ENCODE measurements around the gene TCAP.

Gene TCAP

DNA sequence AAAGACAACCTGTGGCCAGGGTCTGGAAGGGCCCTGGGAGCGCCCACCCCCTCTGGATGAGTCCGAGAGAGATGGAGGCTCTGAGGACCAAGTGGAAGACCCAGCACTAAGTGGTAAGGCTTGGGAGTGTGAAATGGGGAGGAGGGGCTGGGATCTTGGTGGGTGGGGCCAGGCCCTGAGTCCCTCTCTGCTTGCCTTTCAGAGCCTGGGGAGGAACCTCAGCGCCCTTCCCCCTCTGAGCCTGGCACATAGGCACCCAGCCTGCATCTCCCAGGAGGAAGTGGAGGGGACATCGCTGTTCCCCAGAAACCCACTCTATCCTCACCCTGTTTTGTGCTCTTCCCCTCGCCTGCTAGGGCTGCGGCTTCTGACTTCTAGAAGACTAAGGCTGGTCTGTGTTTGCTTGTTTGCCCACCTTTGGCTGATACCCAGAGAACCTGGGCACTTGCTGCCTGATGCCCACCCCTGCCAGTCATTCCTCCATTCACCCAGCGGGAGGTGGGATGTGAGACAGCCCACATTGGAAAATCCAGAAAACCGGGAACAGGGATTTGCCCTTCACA lies 29.5 kb upstream of the TCAP start:
- in situ Hi-C loops (cut with MboI; ENCODE audit: low sequenced_read_pairs, unreplicated experiment), result loop anchor here (10.0 kb wide), 1 partner anchor 109 kb away; no protein-coding TSS in a partner anchor
- TF ChIP-seq, protein P1, sequence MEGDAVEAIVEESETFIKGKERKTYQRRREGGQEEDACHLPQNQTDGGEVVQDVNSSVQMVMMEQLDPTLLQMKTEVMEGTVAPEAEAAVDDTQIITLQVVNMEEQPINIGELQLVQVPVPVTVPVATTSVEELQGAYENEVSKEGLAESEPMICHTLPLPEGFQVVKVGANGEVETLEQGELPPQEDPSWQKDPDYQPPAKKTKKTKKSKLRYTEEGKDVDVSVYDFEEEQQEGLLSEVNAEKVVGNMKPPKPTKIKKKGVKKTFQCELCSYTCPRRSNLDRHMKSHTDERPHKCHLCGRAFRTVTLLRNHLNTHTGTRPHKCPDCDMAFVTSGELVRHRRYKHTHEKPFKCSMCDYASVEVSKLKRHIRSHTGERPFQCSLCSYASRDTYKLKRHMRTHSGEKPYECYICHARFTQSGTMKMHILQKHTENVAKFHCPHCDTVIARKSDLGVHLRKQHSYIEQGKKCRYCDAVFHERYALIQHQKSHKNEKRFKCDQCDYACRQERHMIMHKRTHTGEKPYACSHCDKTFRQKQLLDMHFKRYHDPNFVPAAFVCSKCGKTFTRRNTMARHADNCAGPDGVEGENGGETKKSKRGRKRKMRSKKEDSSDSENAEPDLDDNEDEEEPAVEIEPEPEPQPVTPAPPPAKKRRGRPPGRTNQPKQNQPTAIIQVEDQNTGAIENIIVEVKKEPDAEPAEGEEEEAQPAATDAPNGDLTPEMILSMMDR (IDR thresholded peaks at IDR 0.05; ENCODE audit: borderline replicate concordance, control extremely low read depth, extremely low read depth, insufficient read depth, missing control alignments), result no peak
- DNase-seq (ENCODE audit: low spot score), result no peak

DNA sequence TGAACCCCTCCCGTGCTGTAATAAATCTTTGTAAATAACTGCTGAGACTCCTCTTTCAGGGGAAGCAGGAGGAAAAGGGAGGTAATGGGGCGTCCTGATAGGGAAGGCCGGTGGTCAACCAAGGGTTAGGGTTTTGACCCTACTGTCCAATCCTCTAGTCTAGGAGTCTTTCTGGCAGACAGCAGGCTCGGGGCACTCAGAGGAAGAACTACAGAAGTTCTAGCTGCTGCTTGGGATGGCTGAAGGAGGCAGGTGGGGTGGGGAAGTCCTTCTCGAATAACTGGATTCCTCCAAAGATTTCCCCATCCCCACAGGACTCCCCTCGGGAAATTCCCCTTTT lies 28.6 kb upstream of the TCAP start:
- no peak for DNase-seq (ENCODE audit: low spot score)
- TF ChIP-seq, protein P1 (IDR thresholded peaks at IDR 0.05; ENCODE audit: borderline replicate concordance, control extremely low read depth, extremely low read depth, insufficient read depth, missing control alignments), result no peak
- in situ Hi-C loops (cut with MboI; ENCODE audit: low sequenced_read_pairs, unreplicated experiment), result loop anchor here (10.0 kb wide), 1 partner anchor 108 kb away; no protein-coding TSS in a partner anchor

DNA sequence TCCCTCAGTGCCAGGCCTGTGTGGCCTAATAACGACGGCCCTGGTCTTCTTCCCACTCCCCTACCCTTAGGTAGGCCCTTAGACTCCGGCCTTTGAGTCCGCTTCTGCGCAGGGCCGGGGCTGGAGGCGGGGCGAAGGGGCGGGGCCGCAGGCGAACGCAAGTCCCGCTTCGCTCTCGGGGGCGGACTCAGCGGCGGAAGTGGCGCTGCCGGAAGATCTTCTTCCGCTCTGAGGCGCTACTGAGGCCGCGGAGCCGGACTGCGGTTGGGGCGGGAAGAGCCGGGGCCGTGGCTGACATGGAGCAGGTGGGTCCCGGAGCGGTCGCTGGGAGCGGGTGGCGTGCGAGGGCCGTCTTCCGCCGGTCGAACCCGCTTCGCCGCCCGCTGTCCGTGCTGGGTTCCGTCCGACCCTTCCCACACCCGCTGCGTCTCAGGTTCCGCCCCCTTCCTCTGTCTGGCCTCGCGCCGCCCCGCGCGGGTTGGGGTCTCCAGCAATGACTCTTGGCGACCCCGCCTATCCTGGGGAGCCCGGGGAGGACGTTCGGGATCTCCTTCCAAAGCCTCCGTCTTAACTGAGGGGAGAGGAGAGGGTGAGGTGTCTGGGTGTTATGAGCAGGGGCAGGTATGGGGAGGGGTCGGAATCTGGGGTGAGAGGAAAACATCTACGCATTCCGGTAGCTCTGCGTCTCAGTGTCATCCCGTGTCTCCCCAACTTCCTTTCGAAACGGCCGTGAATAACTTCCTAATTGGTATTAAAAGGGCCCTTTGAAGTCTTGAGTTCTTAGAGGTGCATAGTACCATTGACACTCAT lies 28.0 kb upstream of the TCAP start, which contains the start of gene STARD3:
Gene STARD3 (plus strand): TSS at position 218 of the 810 bp plus-strand sequence. CDS start 16,388 bp downstream, outside the sequence.
- TF ChIP-seq, protein P1 (IDR thresholded peaks at IDR 0.05; ENCODE audit: borderline replicate concordance, control extremely low read depth, extremely low read depth, insufficient read depth, missing control alignments), result no peak
- peak; percentile 98 for DNase-seq (ENCODE audit: low spot score)
- in situ Hi-C loops (cut with MboI; ENCODE audit: low sequenced_read_pairs, unreplicated experiment), result loop anchor here (10.0 kb wide), 1 partner anchor 108 kb away; no protein-coding TSS in a partner anchor

DNA sequence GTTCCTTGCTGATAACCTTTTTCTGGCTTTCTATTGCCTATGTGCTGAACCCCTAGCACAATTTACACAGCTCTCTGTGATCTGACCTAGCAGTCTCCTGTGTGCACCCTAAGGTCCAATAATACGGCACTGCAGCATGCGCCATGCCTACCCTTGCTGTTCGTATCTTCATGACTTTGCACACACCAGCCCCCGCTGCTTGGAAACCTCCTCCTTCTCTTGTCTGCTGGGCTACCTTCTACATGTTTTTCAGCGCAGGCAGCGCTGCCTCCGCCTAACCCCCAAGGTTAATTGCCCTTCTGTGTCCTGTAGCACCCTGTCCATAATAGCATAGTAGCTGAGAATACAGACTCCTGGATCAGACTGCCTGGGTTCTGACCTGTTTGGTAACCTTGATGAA lies 26.8 kb upstream of the TCAP start:
- in situ Hi-C loops (cut with MboI; ENCODE audit: low sequenced_read_pairs, unreplicated experiment), result loop anchor here (10.0 kb wide), 1 partner anchor 106 kb away; no protein-coding TSS in a partner anchor
- DNase-seq (ENCODE audit: low spot score), result no peak
- TF ChIP-seq, protein P1 (IDR thresholded peaks at IDR 0.05; ENCODE audit: borderline replicate concordance, control extremely low read depth, extremely low read depth, insufficient read depth, missing control alignments), result no peak

DNA sequence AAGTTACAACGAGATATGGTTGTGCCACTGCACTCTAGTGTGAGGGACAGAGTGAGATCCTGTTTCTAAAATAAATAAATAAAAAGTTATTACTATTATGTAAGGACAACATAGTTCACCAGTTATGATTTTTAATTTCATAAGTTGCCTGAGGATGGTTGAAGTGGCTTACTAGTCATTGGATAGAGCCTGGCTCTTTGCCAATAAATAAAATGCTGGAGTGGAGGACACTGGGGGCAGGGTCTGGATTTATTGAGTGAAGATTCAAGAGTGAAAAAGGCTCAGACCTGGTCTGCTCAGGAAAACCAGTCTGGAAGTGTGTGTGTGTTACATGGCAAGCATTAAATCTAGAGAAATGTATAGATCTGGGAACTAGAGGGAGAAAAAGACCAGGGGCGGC lies 26.1 kb upstream of the TCAP start:
- TF ChIP-seq, protein P1 (IDR thresholded peaks at IDR 0.05; ENCODE audit: borderline replicate concordance, control extremely low read depth, extremely low read depth, insufficient read depth, missing control alignments), result no peak
- DNase-seq (ENCODE audit: low spot score), result no peak
- in situ Hi-C loops (cut with MboI; ENCODE audit: low sequenced_read_pairs, unreplicated experiment), result loop anchor here (10.0 kb wide), 1 partner anchor 106 kb away; no protein-coding TSS in a partner anchor

DNA sequence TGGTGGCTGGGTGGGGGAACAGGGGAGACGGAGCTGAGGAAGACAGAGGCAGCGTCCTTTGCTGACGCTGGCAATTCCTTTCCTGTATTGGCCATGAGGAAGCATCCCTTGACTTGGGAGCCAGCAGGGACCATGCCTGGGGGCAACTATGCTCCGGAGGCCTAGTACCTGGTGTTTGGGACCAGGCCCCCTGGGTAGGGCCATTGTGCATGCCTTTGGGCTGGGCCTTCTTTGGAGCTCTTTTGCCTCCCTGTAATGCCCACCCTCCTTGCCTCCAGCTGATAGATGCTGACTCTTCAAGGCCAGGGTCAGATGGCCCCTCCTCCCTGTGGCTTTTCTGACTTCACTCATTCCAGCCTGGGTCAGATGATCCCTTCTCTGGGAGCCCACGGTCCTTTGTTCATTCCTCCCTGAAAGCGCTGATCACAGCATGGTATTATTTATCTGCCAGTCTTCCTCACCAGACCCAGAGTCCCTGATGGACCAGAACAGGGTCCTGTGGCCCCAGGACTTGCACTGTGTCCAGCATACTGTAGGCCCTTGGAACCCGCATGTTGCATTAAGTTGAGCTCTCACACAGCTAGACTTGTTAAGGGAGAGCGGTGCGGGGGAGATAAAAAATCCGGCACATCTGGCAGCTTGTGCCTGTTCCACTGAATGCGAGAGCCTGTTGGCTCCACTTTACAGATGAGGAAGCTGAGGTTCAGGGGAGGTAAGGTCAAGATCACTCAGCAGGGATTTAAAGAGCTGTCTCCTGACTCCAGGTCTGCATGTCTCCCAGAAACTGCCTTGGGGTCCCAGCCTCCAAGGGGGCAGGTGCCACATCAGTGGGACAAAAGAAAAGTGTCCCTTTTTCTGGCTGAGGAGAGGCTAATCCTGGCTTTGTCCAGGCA lies 25.3 kb upstream of the TCAP start:
- DNase-seq (ENCODE audit: low spot score), result no peak
- in situ Hi-C loops (cut with MboI; ENCODE audit: low sequenced_read_pairs, unreplicated experiment), result loop anchor here (10.0 kb wide), 1 partner anchor 105 kb away; no protein-coding TSS in a partner anchor
- TF ChIP-seq, protein P1 (IDR thresholded peaks at IDR 0.05; ENCODE audit: borderline replicate concordance, control extremely low read depth, extremely low read depth, insufficient read depth, missing control alignments), result no peak
